ENCODE results near the gene PTGER3.
"Not testable (repeated sequence)": the region's sequence is repeated elsewhere in the genome, so short reads cannot be mapped to it uniquely, and the experiment has no call there.

GRCh38 chr1:70985776-70986225 lies 61.8 kb downstream of the PTGER3 start:
- not testable (repeated sequence) for TF ChIP-seq CTCF, POLR2A (IDR thresholded peaks at IDR 0.05)
